ENCODE results near the gene MSANTD1.
A peak's percentile ranks its signal among the peaks of the same experiment; 100 is the strongest.

The MSANTD1 gene

GRCh38 chr4:3233391-3234071, 15.4 kb upstream of the MSANTD1 start:
- DNase-seq (ENCODE audit: low spot score): no peak

GRCh38 chr4:3234171-3235029, 14.6 kb upstream of the MSANTD1 start:
- no peak for DNase-seq (ENCODE audit: low spot score)

- DNase-seq (ENCODE audit: low spot score): no peak
Measured at GRCh38 chr4:3235030-3235345, 14.0 kb upstream of the MSANTD1 start.

- DNase-seq (ENCODE audit: low spot score): no peak
Measured at GRCh38 chr4:3235581-3235980, 13.4 kb upstream of the MSANTD1 start.

GRCh38 chr4:3236326-3236878, 12.6 kb upstream of the MSANTD1 start:
- DNase-seq (ENCODE audit: low spot score): no peak

- no peak for DNase-seq (ENCODE audit: low spot score)
Measured at GRCh38 chr4:3237266-3237665, 11.7 kb upstream of the MSANTD1 start.

- no peak for DNase-seq (ENCODE audit: low spot score)
Measured at GRCh38 chr4:3237712-3238560, 11.0 kb upstream of the MSANTD1 start.

- no peak for DNase-seq (ENCODE audit: low spot score)
Measured at GRCh38 chr4:3238721-3239120, 10.2 kb upstream of the MSANTD1 start.

GRCh38 chr4:3239303-3239702, 9.7 kb upstream of the MSANTD1 start:
- DNase-seq (ENCODE audit: low spot score): no peak

GRCh38 chr4:3239998-3240920, 8.7 kb upstream of the MSANTD1 start:
- no peak for DNase-seq (ENCODE audit: low spot score)

- DNase-seq (ENCODE audit: low spot score): no peak
Measured at GRCh38 chr4:3240936-3241522, 7.9 kb upstream of the MSANTD1 start.

- no peak for DNase-seq (ENCODE audit: low spot score)
Measured at GRCh38 chr4:3241898-3242524, 6.9 kb upstream of the MSANTD1 start.

GRCh38 chr4:3243136-3243780, 5.7 kb upstream of the MSANTD1 start:
- no peak for DNase-seq (ENCODE audit: low spot score)

- DNase-seq (ENCODE audit: low spot score): peak; percentile 18
Measured at GRCh38 chr4:3244002-3244401, 5.0 kb upstream of the MSANTD1 start.

GRCh38 chr4:3244747-3245146, 4.2 kb upstream of the MSANTD1 start:
- DNase-seq (ENCODE audit: low spot score): no peak

- DNase-seq (ENCODE audit: low spot score): no peak
Measured at GRCh38 chr4:3245676-3246075, 3.3 kb upstream of the MSANTD1 start.

- DNase-seq (ENCODE audit: low spot score): no peak
Measured at GRCh38 chr4:3246458-3247398, 2.2 kb upstream of the MSANTD1 start.

- DNase-seq (ENCODE audit: low spot score): no peak
Measured at GRCh38 chr4:3247399-3248177, 1.4 kb upstream of the MSANTD1 start.

Measured in NAMALWA (cell line).